ENCODE results near the gene DIP2B.
A peak's percentile ranks its signal among the peaks of the same experiment; 100 is the strongest.
"Not testable (repeated sequence)": the region's sequence is repeated elsewhere in the genome, so short reads cannot be mapped to it uniquely, and the experiment has no call there.

Gene DIP2B, protein sequence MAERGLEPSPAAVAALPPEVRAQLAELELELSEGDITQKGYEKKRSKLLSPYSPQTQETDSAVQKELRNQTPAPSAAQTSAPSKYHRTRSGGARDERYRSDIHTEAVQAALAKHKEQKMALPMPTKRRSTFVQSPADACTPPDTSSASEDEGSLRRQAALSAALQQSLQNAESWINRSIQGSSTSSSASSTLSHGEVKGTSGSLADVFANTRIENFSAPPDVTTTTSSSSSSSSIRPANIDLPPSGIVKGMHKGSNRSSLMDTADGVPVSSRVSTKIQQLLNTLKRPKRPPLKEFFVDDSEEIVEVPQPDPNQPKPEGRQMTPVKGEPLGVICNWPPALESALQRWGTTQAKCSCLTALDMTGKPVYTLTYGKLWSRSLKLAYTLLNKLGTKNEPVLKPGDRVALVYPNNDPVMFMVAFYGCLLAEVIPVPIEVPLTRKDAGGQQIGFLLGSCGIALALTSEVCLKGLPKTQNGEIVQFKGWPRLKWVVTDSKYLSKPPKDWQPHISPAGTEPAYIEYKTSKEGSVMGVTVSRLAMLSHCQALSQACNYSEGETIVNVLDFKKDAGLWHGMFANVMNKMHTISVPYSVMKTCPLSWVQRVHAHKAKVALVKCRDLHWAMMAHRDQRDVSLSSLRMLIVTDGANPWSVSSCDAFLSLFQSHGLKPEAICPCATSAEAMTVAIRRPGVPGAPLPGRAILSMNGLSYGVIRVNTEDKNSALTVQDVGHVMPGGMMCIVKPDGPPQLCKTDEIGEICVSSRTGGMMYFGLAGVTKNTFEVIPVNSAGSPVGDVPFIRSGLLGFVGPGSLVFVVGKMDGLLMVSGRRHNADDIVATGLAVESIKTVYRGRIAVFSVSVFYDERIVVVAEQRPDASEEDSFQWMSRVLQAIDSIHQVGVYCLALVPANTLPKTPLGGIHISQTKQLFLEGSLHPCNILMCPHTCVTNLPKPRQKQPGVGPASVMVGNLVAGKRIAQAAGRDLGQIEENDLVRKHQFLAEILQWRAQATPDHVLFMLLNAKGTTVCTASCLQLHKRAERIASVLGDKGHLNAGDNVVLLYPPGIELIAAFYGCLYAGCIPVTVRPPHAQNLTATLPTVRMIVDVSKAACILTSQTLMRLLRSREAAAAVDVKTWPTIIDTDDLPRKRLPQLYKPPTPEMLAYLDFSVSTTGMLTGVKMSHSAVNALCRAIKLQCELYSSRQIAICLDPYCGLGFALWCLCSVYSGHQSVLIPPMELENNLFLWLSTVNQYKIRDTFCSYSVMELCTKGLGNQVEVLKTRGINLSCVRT (N-terminal part only)

DNA sequence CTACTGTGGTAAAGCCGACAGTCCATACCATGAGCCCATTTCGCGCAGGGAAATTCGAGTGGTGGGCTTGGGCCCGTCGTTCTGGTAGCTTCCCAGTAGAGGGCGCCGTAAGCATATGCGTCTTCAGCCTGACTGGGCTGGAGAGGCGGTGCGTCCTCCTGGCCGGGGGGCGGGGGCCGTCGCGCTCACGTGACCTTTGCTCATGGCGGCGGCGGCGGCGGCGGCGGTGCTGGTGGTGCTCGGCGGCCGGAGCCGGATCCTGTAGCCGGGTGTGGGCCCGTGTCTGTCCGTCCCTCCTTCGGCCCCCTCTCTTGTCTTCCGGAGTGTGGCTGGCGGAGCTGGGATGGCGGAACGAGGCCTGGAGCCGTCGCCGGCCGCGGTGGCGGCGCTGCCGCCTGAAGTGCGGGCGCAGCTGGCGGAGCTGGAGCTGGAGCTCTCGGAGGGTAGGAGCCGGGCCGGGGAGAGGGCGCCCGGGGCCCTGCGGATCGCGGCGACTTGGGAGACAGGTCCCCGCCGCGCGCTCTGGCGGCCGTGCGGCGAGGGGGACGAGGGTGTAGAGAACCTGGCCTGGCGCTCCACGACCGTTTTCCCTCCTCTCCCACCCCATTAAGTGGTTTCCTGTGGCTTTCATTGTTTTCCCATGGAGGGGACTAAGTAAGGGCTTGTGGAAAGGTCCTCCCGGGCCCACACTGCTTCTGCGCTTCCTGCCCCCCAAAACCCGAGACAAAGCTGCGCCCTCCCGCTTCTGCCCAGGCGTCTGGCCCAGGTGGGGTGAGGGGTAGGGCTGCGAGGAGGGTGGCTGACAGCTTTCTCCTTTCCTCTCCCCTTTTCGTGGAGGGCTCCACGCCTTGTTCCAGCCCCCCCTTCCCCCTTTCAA lies at the start of gene DIP2B:
Gene DIP2B (plus strand): TSS at position 188 of the 877 bp plus-strand sequence. CDS start 156 bp downstream, at position 344.
- FAIRE-seq (no peak), DNase-seq (ENCODE audit: low spot score) (peak; percentile 73)

GRCh38 chr12:50458606-50459005 lies 46.2 kb upstream of the DIP2B start:
- no peak for FAIRE-seq
- DNase-seq (ENCODE audit: low spot score), result peak; percentile 33

- DNase-seq (ENCODE audit: low spot score), result no peak
- no peak for FAIRE-seq
Observed at GRCh38 chr12:50467439-50467838, 37.3 kb upstream of the DIP2B start.

GRCh38 chr12:50477241-50477832 lies 27.4 kb upstream of the DIP2B start:
- DNase-seq (ENCODE audit: low spot score) (no peak), FAIRE-seq (no peak)

DNA sequence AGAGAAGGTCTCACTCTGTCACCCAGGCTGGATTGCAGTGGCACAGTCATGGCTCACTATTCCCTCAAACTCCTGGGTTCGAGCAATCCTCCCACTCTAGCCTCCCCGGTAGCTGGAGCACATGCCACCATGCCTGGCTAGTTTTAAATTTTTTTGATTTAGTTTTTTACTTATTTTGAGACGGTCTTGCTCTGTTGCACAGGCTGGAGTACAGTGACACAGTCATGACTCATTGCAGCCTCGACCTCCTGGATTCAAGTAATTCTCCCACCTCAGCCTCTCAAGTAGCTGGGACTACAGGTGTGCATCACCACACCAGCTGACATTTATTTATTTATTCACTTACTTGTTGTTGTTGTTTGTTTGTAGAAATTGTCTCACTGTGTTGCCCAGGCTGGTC lies 22.2 kb upstream of the DIP2B start:
- DNase-seq (ENCODE audit: low spot score), result peak; percentile 54
- FAIRE-seq, result peak; percentile 71

DNA sequence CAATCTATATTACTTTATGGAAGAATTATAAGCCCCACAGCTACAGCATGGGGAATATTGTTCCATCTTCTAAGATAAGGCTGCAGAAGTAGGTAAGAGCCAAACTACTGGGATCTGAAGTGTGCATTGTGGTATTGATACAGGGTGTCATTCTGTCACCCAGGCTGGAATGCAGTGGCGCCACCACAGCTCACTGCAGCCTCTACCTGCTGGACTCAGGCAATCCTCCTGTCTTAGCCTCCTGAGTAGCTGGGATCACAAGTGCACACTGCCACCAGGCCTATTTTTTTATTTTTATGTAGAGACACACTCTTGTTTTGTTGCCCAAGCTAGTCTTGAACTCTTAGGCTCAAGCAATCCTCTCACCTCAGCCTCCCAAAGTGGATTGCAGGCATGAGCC lies 21.3 kb upstream of the DIP2B start:
- DNase-seq (ENCODE audit: low spot score), result no peak
- no peak for FAIRE-seq

- DNase-seq (ENCODE audit: low spot score), result no peak
- FAIRE-seq, result no peak
Observed at GRCh38 chr12:50488801-50489200, 16.0 kb upstream of the DIP2B start.

DNA sequence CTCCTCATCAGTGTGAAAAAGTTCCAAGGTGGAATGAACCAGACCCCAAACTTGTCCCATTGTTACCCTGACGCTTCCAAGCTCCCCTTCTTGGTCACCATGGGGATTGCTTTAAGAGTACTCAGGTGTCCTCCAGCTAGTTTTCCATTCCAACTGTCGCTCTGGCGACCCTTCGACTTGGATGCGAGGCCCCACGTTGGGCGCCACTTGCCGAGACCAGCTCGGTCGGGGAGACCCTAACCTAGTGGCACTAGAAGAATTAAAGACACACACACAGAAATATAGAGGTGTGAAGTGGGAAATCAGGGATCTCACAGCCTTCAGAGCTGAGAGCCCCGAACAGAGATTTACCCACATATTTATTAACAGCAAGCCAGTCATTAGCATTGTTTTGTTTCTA lies 6.7 kb upstream of the DIP2B start:
- FAIRE-seq; DNase-seq (ENCODE audit: low spot score): not testable (repeated sequence)

GRCh38 chr12:50505675-50506530 lies 1.1 kb downstream of the DIP2B start:
- no peak for FAIRE-seq
- DNase-seq (ENCODE audit: low spot score), result no peak

DNA sequence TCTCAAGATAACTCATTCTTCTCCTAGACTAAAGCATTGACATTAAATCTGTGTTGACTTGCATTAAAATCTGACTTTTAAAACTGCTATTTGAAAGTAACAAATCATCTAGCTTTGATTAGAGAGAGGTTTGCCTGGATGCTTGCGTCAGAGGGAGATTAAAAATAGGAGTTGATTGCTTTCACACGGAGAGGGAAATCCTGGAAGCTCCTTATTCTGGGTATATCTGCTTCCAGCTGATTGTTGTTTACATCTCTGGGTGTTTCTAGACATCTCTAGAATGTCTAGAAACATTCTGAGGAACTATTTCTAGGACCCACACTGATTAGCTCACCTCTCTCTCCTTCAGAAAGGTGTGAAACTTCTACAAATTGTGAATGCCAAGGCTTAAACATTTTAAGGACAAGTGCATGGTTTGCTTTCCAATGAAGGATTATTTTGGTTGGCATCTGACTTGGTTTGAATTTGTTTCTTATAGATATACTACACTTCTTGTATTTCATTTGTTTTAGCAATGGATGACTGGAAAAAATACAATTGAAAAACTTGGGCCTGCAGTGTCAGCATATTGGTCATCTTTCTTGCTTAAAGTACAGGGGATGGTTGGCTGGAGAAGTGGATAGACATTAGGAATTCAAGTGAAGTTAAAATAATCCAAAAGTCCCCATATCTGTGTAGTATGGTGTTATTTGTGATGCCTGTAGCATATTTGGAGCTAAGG lies 2.1 kb downstream of the DIP2B start:
- DNase-seq (ENCODE audit: low spot score), result no peak
- FAIRE-seq, result no peak

DNA sequence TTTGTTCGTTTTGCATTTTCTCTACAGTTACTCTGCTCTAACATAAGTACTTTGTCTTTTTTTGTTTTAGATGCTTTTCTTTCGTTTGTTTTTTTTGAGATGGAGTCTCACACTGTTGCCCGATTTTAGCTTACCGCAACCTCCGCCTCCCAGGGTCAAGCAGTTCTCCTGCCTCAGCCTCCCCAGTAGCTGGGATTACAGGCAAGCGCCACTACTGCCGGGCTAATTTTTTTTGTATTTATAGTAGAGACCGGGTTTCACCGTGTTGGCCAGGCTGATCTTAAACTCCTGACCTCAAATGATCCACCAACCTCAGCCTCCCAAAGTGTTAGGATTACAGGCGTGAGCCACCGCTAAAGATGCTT lies 2.7 kb downstream of the DIP2B start:
- DNase-seq (ENCODE audit: low spot score) (no peak), FAIRE-seq (no peak)

DNA sequence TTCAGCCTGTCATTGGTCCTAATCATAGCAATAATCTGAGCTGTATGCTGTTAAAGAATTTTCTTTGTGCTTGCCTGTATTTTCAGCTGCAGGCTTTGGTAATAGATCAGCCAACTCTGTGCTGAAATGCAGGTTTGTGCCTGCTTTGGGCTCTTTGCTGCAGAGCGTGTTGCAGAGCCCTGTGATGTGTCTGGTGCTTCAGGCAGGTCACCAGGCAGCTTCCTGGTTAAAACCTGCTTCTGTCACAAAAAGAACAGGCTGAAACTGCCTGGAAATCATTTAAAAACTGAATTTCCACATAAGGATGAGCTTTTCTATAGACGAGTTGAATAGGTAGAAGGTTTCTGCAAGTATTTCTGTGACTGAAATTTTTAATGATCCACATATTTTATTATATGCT lies 3.1 kb downstream of the DIP2B start:
- FAIRE-seq (no peak), DNase-seq (ENCODE audit: low spot score) (no peak)

DNA sequence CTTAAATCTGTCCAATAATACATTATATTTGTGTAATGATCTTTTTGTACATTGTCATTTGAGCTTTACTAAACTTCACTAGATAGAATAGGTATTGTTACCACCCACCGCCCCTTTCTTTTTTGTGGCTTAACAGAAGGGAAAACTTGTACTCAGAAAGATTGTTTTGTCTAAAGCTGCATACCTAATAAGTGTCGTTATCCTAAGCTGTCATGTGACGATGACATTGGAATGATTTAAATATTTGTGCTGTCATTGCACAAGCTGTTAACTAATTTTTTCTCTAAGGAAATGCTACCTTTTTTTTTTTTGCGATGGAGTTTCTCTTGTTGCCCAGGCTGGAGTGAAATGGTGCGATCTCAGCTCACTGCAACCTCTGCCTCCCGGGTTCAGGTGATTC lies 3.6 kb downstream of the DIP2B start:
- FAIRE-seq (no peak), DNase-seq (ENCODE audit: low spot score) (no peak)

DNA sequence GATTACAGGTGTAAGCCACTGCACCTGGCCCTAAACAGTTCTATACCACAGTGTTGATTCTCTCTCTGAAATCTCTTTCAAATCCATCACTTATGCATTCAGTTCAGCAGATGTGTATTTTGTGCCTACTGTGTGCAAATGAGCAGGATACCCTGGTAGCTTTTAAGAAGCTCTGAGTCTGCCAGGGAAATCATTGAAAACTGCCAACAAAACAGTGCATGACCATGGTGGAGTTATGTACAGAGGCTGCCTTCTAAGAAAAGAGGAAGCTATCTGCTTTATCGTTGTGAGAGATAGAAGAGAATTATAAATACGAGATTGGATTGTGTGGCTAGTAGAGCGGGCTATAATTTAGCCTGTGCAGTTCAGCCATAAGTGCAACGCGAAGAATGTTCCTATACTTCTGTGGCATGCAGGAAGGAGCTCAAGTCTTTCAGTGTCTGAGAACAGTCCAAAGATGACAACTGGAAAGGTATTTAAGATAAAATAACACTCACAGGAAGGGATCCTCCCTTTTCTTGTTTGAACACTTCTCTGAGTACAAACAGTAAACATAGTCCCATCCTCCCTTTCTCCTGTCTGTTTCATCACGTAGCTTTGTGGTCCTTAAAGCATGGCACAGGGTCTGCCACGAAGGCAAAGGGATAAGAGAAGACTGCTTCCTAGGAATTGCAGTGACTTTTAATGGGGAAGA lies 4.3 kb downstream of the DIP2B start:
- no peak for DNase-seq (ENCODE audit: low spot score)
- FAIRE-seq, result no peak

GRCh38 chr12:50514526-50515276 lies 9.9 kb downstream of the DIP2B start:
- DNase-seq (ENCODE audit: low spot score) (no peak), FAIRE-seq (no peak)

GRCh38 chr12:50515587-50515986 lies 10.8 kb downstream of the DIP2B start:
- no peak for FAIRE-seq
- DNase-seq (ENCODE audit: low spot score), result no peak

- FAIRE-seq (no peak), DNase-seq (ENCODE audit: low spot score) (no peak)
Observed at GRCh38 chr12:50517421-50518048, 12.8 kb downstream of the DIP2B start.

Data from RCC 7860 (cell line).